ENCODE measurements around the gene TRIP13.

TRIP13 gene

DNA sequence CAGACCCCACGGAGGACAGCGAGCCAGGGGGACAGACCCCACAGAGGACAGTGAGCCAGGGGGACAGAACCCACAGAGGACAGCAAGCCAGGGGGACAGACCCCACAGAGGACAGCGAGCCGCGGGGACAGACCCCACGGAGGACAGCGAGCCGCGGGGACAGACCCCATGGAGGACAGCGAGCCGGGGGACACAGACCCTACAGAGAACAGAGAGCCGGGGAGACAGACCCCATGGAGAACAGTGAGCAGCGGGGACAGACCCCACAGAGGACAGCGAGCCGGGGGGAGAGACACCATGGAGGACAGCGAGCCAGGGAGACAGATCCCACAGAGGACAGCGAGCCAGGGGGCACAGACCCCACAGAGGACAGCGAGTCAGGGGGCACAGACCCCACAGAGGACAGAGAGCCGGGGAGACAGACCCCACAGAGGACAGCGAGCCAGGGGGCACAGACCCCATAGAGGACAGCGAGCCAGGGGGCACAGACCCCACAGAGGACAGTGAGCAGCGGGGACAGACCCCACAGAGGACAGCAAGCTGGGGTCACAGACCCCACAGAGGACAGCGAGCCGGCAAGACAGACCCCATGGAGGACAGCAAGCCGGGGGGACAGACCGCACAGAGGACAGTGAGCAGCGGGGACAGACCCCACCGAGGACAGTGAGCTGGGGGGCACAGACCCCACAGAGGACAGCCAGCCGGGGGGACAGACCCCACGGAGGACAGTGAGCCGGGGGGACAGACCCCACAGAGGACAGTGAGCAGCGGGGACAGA is 37.5 kb upstream of the TRIP13 start:
- FAIRE-seq = no peak

GRCh38 chr5:855771-856530 is 36.7 kb upstream of the TRIP13 start:
- no peak for FAIRE-seq

- FAIRE-seq = no peak
Observed at GRCh38 chr5:856531-857425, 35.9 kb upstream of the TRIP13 start.

DNA sequence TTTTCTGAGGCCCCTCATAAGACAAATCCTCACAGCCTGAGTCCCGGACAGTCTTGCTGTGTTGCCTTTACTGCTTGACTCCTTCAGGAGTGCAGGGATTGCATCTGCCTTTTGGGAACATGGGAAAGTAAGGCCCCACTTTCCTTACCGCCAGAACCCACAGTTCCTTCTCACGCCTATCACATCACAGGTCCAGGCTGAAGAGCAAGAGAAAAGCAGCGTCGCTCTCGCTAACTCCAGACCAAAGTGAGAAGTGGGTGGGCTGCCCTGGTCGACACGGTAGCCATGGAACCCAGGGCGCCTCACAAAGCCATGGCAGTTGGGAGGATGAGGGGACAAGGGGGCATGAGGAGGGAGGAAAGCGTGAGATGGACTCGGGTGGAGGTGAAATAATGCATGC is 34.0 kb upstream of the TRIP13 start:
- no peak for FAIRE-seq

GRCh38 chr5:859391-859790 is 33.3 kb upstream of the TRIP13 start:
- FAIRE-seq = no peak

DNA sequence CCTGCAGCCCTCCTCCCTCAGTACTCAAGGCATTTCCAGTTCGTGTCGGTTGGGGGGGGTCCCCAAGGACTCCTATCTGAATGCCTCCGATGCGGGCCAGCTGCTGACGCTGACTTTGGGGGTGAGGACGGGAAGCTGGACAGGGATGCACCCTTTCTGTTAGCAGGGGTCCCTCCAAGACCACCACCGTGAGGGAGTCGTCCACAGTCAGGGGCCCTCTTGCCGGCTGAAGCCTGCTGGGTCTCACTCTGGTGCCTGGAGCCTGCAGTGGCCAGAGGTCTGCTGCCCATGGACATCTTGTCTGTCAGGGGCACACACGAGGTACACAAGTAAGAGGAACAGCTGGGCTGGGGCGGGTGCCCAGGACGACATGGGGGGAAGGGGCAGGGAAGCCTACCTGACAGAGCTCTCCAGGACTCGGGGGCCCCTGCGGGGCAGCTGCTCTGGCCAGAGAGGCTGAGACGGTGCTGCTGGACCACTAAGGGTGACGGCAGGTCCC is 32.8 kb upstream of the TRIP13 start:
- no peak for FAIRE-seq

DNA sequence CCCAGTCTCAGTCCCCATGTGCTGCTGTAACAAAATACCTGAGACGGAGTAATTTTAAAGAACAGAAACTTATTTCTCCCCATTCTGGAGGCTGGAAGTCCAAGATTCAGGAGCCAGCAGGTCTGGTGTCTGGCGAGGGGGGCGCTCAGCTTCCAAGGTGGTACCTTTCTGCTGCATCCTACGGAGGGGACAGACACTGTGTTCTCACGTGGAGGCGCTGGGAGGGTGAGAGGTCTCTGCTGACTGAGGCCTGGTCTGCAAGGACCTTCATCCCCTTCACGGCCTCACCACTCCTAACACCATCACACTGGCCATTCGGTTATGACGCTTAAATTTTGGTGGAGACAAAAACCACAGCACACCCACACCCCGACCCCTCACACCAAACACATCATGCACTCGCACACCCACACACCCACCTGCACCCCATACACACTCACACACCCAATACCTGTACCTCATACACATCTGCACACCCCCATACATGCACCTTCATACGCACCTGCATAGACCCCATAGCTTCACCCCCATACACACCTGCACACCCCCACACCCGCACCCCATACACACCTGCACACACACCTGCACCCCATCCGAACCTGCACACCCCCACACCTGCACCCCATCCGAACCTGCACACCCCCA is 32.1 kb upstream of the TRIP13 start:
- FAIRE-seq = no peak

DNA sequence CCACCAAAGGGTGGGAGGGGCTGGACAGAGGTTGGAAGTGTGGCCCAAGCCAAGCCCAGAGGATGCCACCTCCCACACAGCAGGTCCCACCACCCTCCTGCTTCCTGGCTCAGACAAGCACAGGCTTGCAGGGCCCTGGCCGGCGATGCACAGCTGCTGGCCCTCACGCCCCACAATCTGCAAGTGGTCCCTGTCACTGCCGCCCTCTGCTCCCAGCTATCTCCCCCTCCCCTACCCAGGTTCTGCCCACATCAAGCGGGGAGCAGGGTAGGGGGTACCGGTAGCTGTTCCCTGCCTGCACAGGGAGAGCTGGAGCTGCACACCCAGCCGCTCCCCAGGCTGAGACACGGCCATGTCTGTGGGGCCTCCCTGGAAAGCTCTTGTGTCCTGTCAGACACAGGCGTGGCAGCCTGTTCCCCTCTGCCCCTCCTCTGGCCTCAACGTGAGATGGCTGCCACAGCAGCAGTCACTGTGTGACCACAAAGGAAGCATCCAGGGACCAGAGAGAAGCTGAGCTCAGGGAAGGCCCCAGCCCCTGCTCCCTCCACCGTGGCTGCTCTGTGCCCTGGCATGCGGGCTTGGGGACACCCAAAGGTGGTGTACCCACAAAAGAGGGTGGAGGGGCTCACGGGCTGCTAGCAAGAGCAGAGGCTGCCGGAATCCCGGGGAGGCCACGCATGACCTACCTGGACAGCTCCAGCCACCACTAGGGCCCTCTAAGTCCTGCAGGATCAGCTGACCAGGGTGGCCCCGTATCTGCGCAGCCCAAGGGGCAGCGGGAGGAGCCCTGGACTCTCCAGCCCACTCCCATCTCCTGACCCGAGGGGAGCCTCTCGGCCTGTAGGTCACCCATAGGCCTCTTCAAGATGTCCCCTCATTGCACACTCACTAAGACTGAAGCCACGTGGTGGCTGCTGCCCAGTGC is 31.0 kb upstream of the TRIP13 start:
- no peak for FAIRE-seq

- FAIRE-seq = no peak
Observed at GRCh38 chr5:862367-863243, 30.1 kb upstream of the TRIP13 start.

- FAIRE-seq = no peak
Observed at GRCh38 chr5:863244-863805, 29.4 kb upstream of the TRIP13 start.

- no peak for FAIRE-seq
Observed at GRCh38 chr5:864492-865167, 28.1 kb upstream of the TRIP13 start.

GRCh38 chr5:865168-865521 is 27.5 kb upstream of the TRIP13 start:
- FAIRE-seq = no peak

GRCh38 chr5:865771-866170 is 26.9 kb upstream of the TRIP13 start:
- FAIRE-seq = no peak

- no peak for FAIRE-seq
Observed at GRCh38 chr5:867300-867870, 25.3 kb upstream of the TRIP13 start.

DNA sequence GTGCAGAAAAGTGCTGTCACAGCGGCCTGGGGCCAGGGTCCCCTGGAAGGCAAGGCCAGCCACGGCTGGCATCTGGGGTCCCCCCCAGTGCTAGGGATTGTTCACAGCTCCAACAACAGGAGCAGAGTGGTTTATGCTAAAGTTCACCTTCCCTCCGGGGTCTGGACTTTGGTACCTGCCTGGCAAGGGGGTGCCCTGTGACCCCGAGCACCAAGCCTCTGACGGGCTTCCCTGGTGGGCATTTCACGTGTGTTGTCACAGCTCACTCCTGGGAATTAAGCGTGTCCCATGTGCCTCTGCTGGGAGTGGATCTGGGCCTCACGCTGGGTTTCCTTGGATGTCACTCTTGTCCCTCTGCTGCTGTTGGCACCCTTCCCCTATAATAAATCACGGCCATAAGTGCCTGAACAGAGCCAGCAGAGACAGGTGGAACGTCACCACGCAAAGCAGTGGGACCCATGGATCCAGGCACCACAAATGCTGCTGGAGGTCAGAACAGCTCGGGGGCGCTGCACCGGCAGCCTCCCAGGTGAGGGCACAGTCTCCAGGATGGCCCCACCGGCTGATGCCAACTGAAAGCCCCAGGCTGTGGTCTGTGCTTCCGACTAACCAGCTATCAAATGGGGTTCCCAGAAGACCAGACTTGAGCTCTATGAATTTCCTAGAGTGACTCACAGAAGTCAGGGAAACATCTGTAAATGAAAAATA is 24.1 kb upstream of the TRIP13 start:
- no peak for FAIRE-seq

GRCh38 chr5:870956-871355 is 21.7 kb upstream of the TRIP13 start:
- no peak for FAIRE-seq

DNA sequence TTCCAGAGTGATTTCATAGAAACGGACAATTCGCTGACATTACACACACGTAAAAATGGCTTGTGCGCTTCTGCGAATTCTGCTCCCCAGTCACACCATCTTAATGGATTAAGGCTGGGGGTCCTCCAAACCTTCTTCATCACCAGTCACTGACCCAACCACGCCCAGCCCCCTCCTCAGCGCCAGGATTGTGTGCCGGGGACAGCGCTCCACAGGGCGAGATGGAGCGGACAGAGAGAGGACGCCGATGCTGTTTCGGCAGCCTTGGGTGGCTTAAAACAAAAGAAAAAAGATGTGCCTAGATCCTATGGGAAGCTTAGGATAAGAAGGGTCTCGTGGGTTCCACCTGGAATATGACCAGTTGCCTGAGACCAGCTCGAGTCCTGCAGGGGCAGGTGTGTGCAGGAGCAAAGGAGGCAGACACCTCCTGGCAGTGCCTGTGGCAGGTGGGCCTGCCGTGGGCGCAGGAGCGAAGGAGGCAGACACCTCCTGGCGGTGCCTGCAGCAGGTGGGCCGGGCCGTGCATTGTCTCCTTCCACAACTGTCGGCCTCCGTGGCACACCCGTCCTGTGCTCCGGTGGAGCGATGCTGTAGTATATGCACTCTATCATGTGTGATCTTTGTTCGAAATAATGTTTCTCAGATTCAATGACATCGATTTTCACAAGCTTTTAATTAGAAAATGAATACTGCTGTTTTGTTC is 20.9 kb upstream of the TRIP13 start:
- FAIRE-seq = no peak

- no peak for FAIRE-seq
Observed at GRCh38 chr5:872301-872700, 20.4 kb upstream of the TRIP13 start.

Data from A204.1 (cell line).